Kidney tubule cell (primary cell): ENCODE measurements around the gene JPT1.
"Not testable (repeated sequence)": the region's sequence is repeated elsewhere in the genome, so short reads cannot be mapped to it uniquely, and the experiment has no call there.

Experiments used
- DNase-seq: peaks from one replicate; pipeline ENCODE4 v3.0.0-alpha.2; 2018; ENCODE audit warnings: low spot score

Gene JPT1

DNA sequence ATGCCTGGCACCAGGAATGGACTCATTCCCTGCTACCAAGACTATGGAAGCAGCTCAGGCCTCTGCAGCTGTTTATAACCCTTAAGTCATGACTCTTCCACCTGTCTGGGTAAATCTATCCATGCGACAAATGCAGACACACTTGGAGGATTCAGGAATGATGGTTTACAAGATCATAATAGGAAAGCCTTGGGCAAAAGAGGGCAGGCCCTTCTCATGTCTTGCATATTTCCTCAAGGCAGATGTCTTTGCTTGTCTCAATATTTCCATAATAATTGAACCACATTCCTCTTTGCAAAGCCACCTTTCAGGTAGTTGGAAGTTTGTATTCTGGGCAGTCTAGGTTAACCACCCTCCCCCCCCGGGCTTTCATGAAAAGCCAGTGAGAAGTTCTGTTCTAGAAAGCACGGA, 884 bp upstream of the JPT1 start:
- DNase-seq: peak; percentile 83

DNA sequence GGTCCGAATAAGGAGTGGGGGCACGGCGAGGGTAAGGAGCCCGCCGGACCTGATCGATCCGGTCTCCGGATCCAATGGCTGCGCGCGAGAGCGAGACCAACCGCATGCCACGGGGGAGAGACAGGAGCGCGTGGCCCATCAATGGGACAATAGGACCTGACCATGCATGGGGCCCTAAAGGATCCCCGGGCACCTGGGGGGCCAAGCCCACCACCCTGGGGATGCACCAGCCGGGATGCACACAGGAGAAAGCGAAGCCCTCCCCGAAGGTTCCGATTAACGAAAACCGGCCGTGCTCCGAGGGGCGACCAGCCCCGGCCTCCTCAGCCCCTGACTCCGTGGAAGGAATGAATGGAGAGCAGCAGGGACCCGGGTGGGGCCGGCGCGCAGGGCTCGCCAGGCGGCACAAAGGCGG, 525 bp downstream of the JPT1 start:
- no peak for DNase-seq

DNA sequence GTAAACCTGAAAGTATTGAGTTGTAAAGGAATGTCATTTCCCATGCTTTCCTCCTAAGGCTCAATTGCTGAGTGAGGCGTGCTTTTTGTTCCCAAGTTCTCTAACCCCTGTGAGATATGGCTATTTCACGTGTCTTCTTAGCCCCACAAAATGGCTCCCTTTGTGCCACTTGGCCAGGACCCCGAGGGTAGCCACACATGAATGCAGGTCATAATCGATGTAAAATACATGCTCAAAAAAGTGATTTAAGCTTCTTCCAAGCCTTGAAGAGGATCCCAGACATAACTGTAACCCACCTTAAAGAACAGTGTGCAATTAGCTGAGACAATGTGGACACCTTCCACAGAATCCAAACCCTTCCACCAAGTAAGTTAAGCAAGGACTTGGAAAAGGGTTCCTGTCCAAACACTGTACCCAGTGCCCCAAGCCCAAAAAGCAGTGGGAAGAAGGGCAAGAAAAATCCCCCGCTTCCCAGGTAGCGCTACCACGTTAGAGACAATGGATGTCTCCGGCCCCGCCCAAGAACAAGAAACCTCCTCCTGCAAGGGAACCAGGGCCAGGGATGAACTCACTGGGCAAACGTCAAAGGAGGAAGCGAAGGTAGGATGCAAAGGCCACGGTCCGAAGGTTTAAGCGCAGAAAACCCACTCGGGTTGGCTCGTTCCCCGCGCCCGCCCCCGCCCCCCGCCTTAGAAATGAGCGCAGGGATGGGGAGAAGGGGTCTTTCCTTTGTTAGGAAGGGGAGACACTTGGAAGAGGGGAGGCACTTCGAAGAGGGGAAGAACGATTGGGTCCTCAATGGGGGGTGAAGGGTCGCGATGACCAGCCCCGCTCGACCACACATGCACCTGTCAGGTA, 1.2 kb downstream of the JPT1 start:
- DNase-seq: peak; percentile 79

DNA sequence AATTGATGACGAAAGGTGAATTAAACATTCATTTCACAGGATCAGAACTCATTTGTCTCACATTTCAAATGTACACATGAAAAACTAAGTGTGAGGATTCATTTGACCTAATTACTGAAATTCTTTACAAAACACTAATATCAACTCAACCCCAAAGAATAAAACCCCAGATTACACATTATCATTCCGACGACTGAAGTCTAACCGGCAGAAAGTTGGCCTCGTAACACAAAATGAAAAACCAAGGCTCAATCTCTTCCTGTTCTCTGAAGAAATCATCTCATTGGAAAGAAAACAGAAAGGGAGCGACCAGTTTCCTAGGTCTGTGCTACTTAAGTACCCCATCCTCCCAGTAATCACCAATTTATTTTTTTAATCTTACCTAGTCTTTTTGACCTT, 1.8 kb downstream of the JPT1 start:
- DNase-seq: no peak

DNA sequence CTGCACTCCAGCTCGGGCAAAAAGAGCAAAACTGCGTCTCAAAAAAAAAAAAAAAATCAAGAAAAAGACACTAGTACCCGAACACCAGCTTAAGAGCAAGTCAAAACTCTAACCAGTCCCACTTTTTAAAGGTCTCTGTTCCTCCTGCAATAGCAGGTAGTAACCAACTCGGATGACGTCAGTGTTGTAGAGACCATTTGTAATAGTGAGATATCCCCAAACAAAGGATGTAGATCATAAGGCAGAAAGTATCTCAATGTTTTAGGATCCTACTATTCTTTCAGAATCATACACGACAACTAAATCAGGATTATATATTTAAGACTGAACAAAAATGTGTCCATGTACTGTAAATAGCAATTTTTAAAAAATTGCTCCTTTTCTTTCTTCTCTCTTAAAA, 2.4 kb downstream of the JPT1 start:
- DNase-seq: no peak

DNA sequence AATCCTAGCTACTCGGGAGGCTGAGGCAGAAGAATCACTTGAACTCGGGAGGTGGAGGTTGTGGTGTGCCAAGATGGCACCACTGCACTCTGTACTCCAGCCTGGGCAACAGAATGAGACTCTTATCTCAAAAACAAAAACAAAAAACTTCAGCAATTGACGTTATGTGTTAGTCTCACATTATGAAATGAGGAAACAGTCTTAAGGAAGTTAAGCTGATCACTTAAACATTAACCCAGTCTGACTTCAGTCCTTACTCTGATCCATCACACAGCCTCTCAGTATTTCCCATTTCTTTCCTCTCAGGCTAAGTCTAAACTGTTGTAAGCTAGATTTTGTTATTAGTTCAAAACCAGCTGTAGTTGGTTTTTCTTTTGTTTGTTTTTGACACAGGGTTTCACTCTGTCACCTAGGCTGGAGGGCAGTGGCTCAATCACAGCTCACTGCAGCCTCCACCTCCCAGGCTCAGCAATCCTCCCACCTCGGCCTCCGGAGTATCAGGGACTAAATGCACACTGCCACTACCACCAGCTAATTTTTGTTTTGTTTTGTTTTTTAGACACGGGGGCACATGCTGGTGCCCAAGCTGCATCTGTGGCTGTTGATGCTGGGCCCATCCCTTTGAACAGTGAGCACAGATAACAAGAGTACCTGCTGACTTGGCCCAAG, 6.3 kb downstream of the JPT1 start:
- DNase-seq: peak; percentile 71

DNA sequence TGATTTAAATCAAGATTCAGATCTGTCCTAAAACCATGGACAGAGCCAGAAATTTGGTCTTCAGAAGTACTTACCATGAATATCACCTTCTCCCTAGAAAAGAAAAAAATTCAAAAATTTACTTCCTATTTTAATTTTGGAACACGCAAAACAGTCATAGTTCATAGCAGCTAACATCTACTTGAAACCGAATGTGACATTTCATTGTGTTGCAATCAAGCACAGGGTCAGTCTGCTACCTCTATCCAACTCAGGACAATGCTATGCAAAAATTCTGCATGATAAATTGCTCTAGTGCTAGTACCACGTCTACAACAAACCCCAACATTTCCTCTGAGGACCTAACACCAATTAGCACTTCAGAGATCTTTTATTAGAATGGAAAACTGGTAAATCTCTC, 7.7 kb downstream of the JPT1 start:
- no peak for DNase-seq

DNA sequence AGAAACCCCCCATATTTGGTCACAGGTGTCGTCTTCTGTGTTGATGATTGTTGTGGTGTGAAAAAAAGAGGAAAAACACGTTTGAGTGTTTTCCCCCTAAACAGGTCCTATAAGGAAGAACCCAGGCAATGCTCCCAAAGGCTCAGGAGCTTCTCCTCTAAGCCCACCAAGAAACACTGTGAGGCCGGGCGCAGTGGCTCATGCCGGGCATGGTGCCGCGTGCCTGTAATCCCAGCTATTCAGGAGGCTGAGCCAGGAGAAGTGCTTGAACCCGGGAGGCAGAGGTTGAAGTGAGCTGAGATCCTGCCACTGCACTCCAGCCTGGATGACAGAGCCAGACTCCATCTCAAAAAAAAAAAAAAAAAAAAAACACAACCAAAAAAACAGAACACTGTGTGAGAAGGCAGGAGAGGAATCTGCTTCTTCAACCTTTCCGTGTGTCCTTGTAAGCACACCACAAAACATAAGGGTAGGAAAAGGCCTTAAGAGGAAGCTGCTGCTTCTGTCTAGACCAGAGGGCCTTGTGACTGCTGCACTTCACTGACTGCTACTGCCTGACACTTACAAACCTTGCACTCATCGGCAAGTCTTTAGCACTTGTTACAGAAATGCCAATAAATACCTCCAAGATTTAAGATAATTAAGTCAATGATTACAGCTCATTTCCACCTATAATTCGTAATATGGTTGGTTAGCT, 9.3 kb downstream of the JPT1 start:
- no peak for DNase-seq

DNA sequence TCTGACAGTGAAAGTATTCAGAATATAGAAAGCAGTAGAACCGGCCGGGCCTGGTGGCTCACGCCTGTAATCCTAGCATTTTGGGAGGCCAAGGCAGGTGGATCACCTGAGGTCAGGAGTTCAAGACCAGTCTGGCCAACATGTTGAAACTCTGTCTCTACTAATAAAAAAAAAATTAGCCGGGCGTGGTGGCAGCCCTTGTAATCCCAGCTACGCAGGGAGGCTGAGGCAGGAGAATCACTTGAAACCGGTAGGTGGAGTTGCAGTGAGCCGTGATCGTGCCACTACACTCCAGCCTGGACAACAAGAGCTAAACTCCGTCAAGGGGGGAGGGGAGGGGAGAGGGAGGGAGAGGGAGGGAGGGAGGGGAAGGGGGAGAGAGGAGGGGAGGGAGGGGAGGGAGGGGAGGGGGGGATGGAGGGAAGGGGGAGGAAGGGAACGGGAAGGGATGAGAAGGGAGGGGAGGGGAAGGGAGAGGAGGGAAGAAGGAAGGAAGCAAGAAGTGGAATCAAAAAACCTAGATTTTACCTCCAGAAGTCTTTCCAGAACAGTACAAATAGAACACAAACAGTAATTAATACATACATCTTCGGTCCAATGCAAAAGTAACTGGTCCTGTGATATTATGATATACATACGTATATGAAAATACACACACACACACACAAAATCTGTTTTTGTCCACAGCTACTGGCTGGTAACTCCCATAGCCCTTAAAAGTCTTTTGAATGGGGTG, 11.9 kb downstream of the JPT1 start:
- DNase-seq: no peak

DNA sequence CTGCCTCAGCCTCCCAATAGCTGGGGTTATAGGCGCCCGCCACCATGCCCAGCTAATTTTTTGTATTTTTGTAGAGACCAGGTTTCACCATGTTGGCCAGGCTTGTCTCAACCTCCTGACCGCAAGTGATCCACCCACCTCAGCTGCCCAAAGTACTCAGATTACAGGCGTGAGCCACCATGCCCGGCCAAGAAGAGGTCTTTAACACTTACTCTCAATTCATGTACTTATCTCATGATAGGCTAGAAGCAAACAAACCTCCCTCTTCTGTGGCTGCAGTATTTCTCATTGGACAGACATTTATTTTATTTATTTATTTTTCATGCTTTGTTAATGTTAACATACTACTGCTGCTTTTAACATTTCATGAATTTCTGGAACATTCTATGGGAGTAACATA, 15.8 kb downstream of the JPT1 start:
- DNase-seq: no peak

DNA sequence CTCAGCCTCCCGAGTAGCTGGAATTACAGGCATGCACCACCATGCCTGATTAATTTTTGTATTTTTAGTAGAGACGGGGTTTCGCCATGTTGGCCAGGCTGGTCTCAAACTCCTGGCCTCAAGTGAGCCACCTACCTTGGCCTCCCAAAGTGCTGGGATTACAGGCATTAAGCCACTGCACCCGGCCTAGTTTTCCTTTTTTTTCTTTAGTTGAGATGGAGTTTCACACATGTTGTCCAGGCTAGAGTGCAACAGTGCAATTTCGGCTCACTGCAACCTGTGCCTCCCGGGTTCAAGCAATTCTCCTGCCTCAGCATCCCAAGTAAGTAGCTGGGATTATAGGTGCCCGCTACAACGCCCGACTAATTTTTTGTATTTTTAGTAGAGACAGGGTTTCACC, 16.6 kb downstream of the JPT1 start:
- not testable (repeated sequence) for DNase-seq

DNA sequence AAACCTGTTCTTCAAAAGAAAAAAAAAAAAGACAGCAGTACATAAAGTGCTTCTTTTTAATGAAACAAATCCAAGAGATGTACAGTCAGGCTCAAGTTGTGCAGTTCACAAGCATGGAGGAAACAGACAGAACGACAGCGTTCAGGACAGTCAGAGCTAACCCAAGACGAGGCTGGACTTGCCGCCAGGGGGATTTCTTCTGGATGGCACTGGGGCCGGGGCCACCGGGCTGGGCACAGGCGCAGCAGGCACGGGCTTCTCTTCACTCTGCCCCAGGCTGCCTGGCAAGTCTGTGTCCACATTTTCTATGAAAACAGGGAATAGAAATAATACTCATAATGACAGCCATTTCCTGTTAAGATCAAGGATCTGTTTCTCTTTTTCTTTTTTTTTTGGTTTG, 18.4 kb downstream of the JPT1 start:
- no peak for DNase-seq

DNA sequence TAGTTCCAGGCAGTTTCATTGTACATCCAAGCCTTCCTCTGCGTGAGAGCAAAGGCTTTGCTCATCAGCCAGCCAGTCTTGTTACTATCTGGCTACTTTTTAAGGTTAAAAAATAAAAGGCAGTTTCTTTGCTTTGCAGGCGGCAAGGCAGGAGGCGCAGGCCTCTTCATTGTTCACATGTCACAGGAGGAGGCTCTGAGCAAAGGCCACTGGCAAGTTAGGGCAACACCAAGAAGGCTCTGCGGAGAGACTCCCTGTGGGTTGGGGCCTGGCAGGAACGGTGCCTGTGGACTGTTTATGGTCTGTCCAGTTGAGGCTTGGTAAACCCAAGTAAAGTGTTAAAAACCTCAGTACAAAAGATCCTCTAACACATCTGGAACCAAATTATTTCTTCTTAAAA, 18.9 kb downstream of the JPT1 start:
- DNase-seq: no peak

DNA sequence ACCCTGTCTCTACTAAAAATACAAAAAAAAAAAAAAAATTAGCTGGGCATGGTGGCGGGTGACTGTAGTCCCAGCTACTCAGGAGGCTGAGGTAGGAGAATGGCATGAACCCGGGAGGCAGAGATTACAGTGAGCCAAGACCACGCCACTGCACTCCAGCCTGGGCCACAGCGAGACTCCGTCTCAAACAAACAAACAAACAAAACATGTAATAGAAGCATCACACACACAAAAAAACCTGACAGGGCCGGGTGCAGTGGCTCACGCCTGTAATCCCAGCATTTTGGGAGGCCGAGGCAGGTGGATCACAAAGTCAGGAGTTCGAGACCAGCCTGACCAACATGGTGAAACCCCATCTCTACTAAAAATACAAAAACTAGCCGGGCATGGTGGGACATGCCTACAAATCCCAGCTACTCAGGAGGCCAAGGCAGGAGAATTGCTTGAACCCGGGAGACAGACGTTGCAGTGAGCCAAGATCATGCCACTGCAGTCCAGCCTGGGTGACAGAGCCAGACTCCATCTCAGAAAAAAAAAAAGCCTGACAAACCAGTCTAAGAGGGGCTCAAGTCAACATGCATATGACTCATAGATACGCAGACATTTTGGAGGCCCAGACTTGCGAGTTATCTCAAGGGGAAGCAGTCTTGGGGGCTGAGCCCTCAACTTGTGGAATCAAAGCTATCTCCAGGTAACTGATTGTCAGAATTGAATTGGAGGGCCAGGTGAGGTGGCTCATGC, 20.5 kb downstream of the JPT1 start:
- peak; percentile 12 for DNase-seq

DNA sequence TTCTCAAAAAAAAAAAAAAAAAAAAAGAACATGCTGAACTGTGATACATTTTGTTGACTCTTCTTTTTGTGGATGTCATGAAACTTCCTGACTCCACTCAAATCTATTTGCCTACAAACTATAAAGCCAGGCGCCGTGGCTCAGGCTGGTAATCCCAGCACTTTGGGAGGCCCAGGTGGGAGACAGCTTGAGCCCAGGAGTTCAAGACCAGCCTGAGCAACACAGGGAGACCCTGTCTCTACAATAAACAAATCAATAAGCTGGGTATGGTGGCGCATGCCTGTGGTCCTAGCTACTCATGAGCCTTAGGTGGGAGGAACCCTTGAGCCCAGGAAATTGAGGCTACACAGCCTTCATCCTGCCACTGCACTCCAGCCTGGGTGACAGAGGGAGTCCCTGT, 21.3 kb downstream of the JPT1 start:
- no peak for DNase-seq

DNA sequence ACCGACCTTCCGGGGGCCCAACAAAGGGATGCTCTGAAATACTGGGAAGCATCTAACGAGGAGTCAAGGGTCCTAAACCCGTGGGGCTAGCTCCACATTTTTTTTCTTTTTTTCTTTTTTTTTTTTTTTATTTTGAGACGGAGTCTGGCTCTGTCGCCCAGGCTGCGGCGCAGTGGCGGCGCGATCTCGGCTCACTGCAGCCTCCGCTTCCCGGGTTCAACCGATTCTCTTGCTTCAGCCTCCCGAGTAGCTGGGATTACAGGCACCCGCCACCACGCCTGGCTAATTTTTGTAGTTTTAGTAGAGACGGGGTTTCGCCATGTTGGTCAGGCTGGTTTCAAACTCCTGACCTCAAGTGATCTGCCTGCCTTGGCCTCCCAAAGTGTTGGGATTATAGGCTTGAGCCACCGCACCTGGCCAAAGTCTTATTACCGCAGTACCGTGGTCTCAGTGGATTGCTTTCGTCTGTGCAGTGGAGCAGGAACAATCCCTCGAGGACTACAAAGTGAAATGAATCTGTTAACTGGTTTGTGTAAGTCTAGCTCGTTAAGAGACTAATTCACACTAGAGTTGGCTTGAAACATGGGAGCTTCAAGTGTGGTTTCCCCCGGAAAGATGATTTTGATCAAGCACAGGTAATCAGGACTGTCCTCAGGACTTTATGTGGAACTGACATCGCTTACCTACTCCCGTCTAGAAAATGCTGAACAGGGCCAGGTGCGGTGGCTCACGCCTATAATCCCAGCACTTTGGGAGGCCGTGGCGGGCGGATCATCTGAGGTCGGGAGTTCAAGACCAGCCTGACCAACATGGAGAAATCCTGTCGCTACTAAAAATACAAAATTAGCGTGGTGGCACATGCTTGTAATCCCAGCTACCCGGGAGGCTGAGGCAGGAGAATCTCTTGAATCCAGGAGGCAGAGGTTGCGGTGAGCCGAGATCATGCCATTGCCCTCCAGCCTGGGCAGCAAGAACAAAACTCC, 22.0 kb downstream of the JPT1 start:
- not testable (repeated sequence) for DNase-seq

DNA sequence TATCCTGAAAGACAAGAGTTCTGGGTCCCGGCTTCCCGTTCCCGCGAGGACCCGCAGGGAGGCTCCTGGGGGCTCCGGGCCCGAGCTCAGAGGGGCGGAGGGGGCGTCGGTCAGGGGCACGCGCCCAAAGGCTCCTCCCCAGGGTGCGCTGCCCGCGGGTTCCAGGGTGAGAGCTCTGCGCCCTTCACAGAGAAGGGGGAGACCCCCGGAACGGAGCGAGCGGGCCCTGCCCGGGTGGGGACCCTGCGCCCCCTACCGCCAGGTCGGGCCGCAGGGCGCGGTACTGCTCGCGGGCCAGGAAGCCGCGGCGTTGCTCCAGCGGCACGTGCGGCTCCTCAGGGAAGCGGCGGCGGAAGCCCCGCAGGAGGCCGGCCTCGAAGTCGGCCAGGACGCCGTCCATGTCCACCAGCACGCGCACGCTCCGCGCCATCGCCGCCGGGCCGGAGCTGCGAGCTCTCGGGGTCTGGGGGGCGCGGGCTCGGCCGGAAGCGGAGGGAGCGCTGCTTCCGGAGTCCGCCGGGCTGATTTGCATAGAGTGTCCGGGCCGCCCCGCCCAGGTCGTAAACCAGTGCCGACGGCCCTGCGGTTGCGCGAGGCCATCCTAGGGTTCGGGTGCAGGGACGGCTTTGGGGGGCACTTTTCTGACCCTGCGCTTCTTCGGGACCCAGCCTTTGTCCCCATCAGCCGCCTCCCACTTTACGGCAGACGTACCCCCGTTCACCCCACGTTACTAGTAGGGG, 22.9 kb downstream of the JPT1 start, which contains the start of gene NT5C:
TSS of gene NT5C (minus strand) at position 465 of the 740 bp plus-strand sequence. CDS start at position 430, 35 bp downstream.
- DNase-seq: peak; percentile 84

DNA sequence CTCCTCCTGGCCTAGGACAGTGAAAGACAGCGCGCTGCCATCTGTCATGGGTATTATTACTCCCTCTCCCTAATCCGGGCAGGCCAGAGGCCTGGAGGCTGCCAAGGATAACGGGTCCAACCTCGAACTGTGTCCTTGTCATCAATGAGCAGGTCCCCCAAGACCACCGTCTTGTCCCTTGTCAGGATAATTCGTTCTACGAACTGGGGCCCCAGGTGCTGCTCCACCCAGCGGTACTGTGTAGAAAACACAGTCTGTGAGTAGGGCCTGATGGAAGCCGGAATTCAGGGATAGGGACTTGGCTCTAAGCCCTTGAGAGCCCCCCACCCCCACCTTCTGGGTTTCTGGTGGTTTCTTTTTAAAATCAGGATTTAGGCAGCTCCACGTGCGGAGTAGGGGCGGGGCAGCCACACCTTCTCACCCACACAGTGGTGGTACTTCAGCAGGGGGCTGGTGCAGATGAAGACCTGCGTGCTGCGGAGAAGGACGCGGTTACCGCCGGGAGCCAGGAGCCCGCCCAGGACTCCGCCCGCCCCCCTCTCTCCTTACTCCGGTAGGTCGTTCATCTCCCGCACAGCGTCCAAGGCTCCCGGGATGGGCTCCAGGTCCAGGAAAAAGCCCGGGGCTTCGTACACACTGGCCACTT, 23.6 kb downstream of the JPT1 start:
- DNase-seq: peak; percentile 69

DNA sequence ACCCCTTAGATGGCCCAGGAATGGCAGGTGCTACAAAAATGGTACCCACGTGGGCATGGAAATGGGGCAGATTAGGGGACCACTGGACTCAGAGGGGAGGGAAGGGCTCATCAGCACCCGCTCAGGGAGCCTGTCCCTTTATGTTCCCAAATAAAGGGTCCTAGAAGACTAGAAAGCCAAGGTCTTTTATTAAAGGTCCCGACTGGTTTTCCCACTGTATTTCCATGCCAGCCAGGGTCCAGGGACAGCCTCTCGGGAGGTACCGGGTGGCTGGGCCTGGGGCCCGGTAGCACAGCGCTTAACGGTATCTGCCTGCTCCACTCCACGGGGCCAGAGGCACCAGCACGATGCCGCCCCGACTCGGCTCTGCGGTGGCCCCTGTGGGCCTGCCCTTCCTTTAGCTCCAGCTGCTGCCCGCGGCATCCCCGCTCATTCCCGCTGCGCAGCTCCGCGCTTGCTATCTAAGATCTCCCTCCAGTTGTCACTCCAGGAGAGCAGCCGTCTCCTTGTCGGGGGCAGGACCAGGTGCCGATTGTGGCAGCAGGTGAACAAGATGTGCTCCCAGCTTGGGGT, 24.2 kb downstream of the JPT1 start:
- no peak for DNase-seq
